ENCODE results near the gene GALNT18.

GALNT18 gene

GRCh38 chr11:11281626-11282025, 340.2 kb downstream of the GALNT18 start:
- Histone ChIP-seq H3K36me3 (ENCODE audit: low read length) (no peaks in the 10 kb centered on the region), H3K9me3 (ENCODE audit: insufficient read depth, low read length) (no peaks in the 10 kb centered on the region), H3K27ac (ENCODE audit: low read depth, low read length) (no peak overlapping the region), H3K79me2 (ENCODE audit: insufficient read depth, low read length) (no peaks in the 10 kb centered on the region), H3K9ac (ENCODE audit: low read length) (no peak overlapping the region), H2AFZ (ENCODE audit: low read depth, low read length, severe bottlenecking) (no peak overlapping the region), H3F3A (ENCODE audit: insufficient read depth) (no peaks in the 10 kb centered on the region), H4K20me1 (ENCODE audit: low read depth, low read length) (no peaks in the 10 kb centered on the region), H3K27me3 (ENCODE audit: low read length) (no peaks in the 10 kb centered on the region), H3K4me3 (ENCODE audit: insufficient read depth, low read length, poor library complexity, severe bottlenecking) (no peak overlapping the region), H3K9me2 (replicated peaks; ENCODE audit: insufficient read depth, low read length) (no peaks in the 10 kb centered on the region), H3K4me2 (ENCODE audit: low read depth, low read length, poor library complexity, severe bottlenecking) (no peak overlapping the region)
- TF ChIP-seq EZH2phosphoT487 (conservative IDR thresholded peaks at IDR 0.05; ENCODE audit: low read length) (no peak), CTCF (IDR thresholded peaks at IDR 0.05; ENCODE audit: insufficient read depth, low read length, poor library complexity, severe bottlenecking) (no peak)

- H3K4me3 ChIP-seq (ENCODE audit: insufficient read depth, low read length, poor library complexity, severe bottlenecking): no peak overlapping the region
- no peaks in the 10 kb centered on the region for H3K36me3 ChIP-seq (ENCODE audit: low read length)
- H3K4me2 ChIP-seq (ENCODE audit: low read depth, low read length, poor library complexity, severe bottlenecking): no peak overlapping the region
- no peaks in the 10 kb centered on the region for H3K9me3 ChIP-seq (ENCODE audit: insufficient read depth, low read length)
- no peaks in the 10 kb centered on the region for H3K9me2 ChIP-seq (replicated peaks; ENCODE audit: insufficient read depth, low read length)
- no peak overlapping the region for H3K27ac ChIP-seq (ENCODE audit: low read depth, low read length)
- no peaks in the 10 kb centered on the region for H4K20me1 ChIP-seq (ENCODE audit: low read depth, low read length)
- no peak overlapping the region for H3K9ac ChIP-seq (ENCODE audit: low read length)
- no peak overlapping the region for H2AFZ ChIP-seq (ENCODE audit: low read depth, low read length, severe bottlenecking)
- H3F3A ChIP-seq (ENCODE audit: insufficient read depth): no peaks in the 10 kb centered on the region
- H3K79me2 ChIP-seq (ENCODE audit: insufficient read depth, low read length): no peaks in the 10 kb centered on the region
- TF ChIP-seq CTCF (IDR thresholded peaks at IDR 0.05; ENCODE audit: insufficient read depth, low read length, poor library complexity, severe bottlenecking) (no peak), EZH2phosphoT487 (conservative IDR thresholded peaks at IDR 0.05; ENCODE audit: low read length) (no peak)
- H3K27me3 ChIP-seq (ENCODE audit: low read length): no peaks in the 10 kb centered on the region
Observed at GRCh38 chr11:11280826-11281225, 341.0 kb downstream of the GALNT18 start.

GRCh38 chr11:11279956-11280689, 341.7 kb downstream of the GALNT18 start:
- Histone ChIP-seq H3K27me3 (ENCODE audit: low read length) (no peaks in the 10 kb centered on the region), H3F3A (ENCODE audit: insufficient read depth) (no peaks in the 10 kb centered on the region), H4K20me1 (ENCODE audit: low read depth, low read length) (no peaks in the 10 kb centered on the region), H3K4me3 (ENCODE audit: insufficient read depth, low read length, poor library complexity, severe bottlenecking) (no peak overlapping the region), H3K79me2 (ENCODE audit: insufficient read depth, low read length) (no peaks in the 10 kb centered on the region), H3K4me2 (ENCODE audit: low read depth, low read length, poor library complexity, severe bottlenecking) (no peak overlapping the region), H3K9me2 (replicated peaks; ENCODE audit: insufficient read depth, low read length) (no peaks in the 10 kb centered on the region), H3K9me3 (ENCODE audit: insufficient read depth, low read length) (no peaks in the 10 kb centered on the region), H3K36me3 (ENCODE audit: low read length) (no peaks in the 10 kb centered on the region), H3K27ac (ENCODE audit: low read depth, low read length) (no peak overlapping the region), H2AFZ (ENCODE audit: low read depth, low read length, severe bottlenecking) (no peak overlapping the region), H3K9ac (ENCODE audit: low read length) (no peak overlapping the region)
- TF ChIP-seq CTCF (IDR thresholded peaks at IDR 0.05; ENCODE audit: insufficient read depth, low read length, poor library complexity, severe bottlenecking) (no peak), EZH2phosphoT487 (conservative IDR thresholded peaks at IDR 0.05; ENCODE audit: low read length) (no peak)

Measured in SU-DHL-6 (cell line).